HepG2 (cell line): Measurements from ENCODE around the gene CSNK1E. TPM values are rescaled to one million over a fixed set of nuclear protein-coding genes. Genes with fewer than 3 reads are reported as not detected.

Experiments used
- BCLAF1 ChIP-seq: fragments of 450-650 bp; IDR thresholded peaks from 2 replicates; pipeline ENCODE4 v1.6.1; 2017; ENCODE audit warnings: mild to moderate bottlenecking
- CEBPZ ChIP-seq: IDR thresholded peaks from 2 replicates; pipeline ENCODE4 v1.6.1; 2012; ENCODE audit warnings: low read length, improper control_type of control experiment
- CTCF ChIP-seq: sonication (generic); formaldehyde crosslinking; IDR thresholded peaks from 2 replicates; pipeline ENCODE4 v1.5.0; 2020; ENCODE audit warnings: mild to moderate bottlenecking, missing genetic modification reagents, moderate library complexity
- GATAD2A ChIP-seq: IDR thresholded peaks from 2 replicates; pipeline ENCODE4 v1.6.1; 2016
- HMG20B ChIP-seq: conservative IDR thresholded peaks from 2 replicates; pipeline ENCODE4 v1.6.1; 2016; ENCODE audit warnings: missing genetic modification reagents, missing compliant biosample characterization
- ISL2 ChIP-seq: sonication (generic); formaldehyde crosslinking; IDR thresholded peaks from 2 replicates; pipeline ENCODE4 v1.5.0; 2020; ENCODE audit warnings: missing genetic modification reagents
- KLF9 ChIP-seq: IDR thresholded peaks from 2 replicates; pipeline ENCODE4 v1.6.1; 2016; ENCODE audit warnings: low read depth
- THAP11 ChIP-seq: IDR thresholded peaks from 2 replicates; pipeline ENCODE4 v1.6.1; 2016; ENCODE audit warnings: missing biosample characterization, missing genetic modification reagents
- ZBTB20 ChIP-seq: sonication (generic); formaldehyde crosslinking; IDR thresholded peaks from 2 replicates; pipeline ENCODE4 v1.8.1; 2023; ENCODE audit warnings: missing genetic modification reagents, low read depth, mild to moderate bottlenecking, borderline replicate concordance
- ZNF234 ChIP-seq: sonication (generic); formaldehyde crosslinking; conservative IDR thresholded peaks from 2 replicates; pipeline ENCODE4 v1.5.1; 2020; ENCODE audit warnings: mild to moderate bottlenecking, missing genetic modification reagents
- ZNF264 ChIP-seq: sonication (generic); formaldehyde crosslinking; IDR thresholded peaks from 2 replicates; pipeline ENCODE4 v1.4.0; 2020; ENCODE audit warnings: missing genetic modification reagents
- ZNF414 ChIP-seq: sonication (generic); formaldehyde crosslinking; IDR thresholded peaks from 2 replicates; pipeline ENCODE4 v1.5.0; 2020; ENCODE audit warnings: missing genetic modification reagents
- ZNF530 ChIP-seq: sonication (generic); formaldehyde crosslinking; IDR thresholded peaks from 2 replicates; pipeline ENCODE4 v1.5.0; 2020; ENCODE audit warnings: low read depth, mild to moderate bottlenecking, missing genetic modification reagents
- polyA plus RNA-seq, 8 experiments: library from polyadenylated mRNA; depleted of rRNA in 3 of 8; stranded (reverse) in 7 of 8; unstranded in 1 of 8; fragments of >200 nt; fragmentation: Illumina TruSeq in 4 of 8; extraction: Trizol in 4 of 8; gene quantifications; 2 replicates each; pipeline versions ENCODE4 v1.2.1 to v1.2.3, GENCODE V29; 2011 to 2016; ENCODE audit warnings: low read depth in 4 of 8, missing spikeins in 1 of 8, mixed read lengths in 1 of 8; ENCODE audit not compliant: insufficient read depth in 1 of 8
- total RNA-seq, 5 experiments: library from RNA; depleted of rRNA; stranded (reverse); fragments of >200 nt; fragmentation: Illumina TruSeq; extraction: Trizol; gene quantifications; 2 replicates each; pipeline ENCODE4 v1.2.3, GENCODE V29; 2016; ENCODE audit warnings: low read depth in 1 of 5
- TF ChIP-seq, protein P1 (sequence below): sonication (generic); formaldehyde crosslinking; IDR thresholded peaks from 2 replicates; pipeline ENCODE4 v1.4.0; 2020; ENCODE audit warnings: missing genetic modification reagents
- TF ChIP-seq, protein P2 (sequence below): sonication (generic); formaldehyde crosslinking; IDR thresholded peaks from 2 replicates; pipeline ENCODE4 v1.8.0; 2022; ENCODE audit warnings: missing genetic modification reagents, mild to moderate bottlenecking, moderate library complexity, borderline replicate concordance

Gene CSNK1E
- total and polyA plus RNA-seq, 2 of the 13 experiments (the other 11 are each of a cell fraction or from before 2014, with no cell fraction given), result 34.7 to 129 TPM

DNA sequence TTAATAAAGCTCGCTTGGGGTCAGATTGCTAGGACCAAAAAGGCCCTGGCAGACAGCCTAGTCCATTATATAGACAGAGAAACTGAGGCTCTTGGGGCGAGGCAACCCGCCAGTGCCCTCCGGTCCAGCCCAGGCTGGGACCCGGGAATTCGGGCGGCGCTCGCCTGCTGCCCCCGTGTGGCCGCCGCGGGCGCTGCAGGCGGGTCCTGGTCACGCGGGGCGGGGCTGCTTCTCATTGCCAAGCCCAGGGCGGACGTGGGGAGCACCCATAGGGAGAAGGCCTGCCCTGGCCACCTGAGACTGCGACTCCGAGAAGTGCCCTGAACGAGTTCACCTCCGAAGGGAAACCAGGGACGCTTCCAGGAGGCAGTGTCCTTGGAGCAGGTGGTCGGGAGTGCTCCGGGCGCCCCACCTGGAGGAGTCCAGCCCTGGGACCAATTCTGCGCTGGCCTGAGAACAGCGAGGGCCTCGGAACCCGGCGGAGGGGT, 36.0 kb upstream of the CSNK1E start (continued):
- TF ChIP-seq CEBPZ (no peak), THAP11 (peak; percentile 25; the same call in 1 of the 2 replicates), GATAD2A (CRISPR knock-in tag) (no peak), ISL2 (CRISPR knock-in tag) (no peak; the same call in 1 of the 2 replicates), ZNF414 (no peak), ZBTB20 (CRISPR knock-in tag) (no peak), ZNF234 (CRISPR knock-in tag) (no peak), BCLAF1 (no peak), ZNF530 (CRISPR knock-in tag) (no peak), CTCF (CRISPR knock-in tag) (peak; percentile 89), HMG20B (CRISPR knock-in tag) (no peak), ZNF264 (CRISPR knock-in tag) (no peak), KLF9 (CRISPR knock-in tag) (no peak)
- TF ChIP-seq, protein P1, sequence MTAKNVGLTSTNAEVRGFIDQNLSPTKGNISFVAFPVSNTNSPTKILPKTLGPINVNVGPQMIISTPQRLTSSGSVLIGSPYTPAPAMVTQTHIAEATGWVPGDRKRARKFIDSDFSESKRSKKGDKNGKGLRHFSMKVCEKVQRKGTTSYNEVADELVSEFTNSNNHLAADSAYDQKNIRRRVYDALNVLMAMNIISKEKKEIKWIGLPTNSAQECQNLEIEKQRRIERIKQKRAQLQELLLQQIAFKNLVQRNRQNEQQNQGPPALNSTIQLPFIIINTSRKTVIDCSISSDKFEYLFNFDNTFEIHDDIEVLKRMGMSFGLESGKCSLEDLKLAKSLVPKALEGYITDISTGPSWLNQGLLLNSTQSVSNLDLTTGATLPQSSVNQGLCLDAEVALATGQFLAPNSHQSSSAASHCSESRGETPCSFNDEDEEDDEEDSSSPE (CRISPR knock-in tag), result no peak
- TF ChIP-seq, protein P2, sequence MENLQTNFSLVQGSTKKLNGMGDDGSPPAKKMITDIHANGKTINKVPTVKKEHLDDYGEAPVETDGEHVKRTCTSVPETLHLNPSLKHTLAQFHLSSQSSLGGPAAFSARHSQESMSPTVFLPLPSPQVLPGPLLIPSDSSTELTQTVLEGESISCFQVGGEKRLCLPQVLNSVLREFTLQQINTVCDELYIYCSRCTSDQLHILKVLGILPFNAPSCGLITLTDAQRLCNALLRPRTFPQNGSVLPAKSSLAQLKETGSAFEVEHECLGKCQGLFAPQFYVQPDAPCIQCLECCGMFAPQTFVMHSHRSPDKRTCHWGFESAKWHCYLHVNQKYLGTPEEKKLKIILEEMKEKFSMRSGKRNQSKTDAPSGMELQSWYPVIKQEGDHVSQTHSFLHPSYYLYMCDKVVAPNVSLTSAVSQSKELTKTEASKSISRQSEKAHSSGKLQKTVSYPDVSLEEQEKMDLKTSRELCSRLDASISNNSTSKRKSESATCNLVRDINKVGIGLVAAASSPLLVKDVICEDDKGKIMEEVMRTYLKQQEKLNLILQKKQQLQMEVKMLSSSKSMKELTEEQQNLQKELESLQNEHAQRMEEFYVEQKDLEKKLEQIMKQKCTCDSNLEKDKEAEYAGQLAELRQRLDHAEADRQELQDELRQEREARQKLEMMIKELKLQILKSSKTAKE (CRISPR knock-in tag), result no peak
